ENCODE measurements around the gene CLDN10. TPM values are rescaled to one million over a fixed set of nuclear protein-coding genes. Genes with fewer than 3 reads are reported as not detected.

Gene CLDN10
- total and polyA plus RNA-seq, 8 donors = 1.3 to 2.1 TPM; not detected in 6

- no peak overlapping the region for H3K27ac ChIP-seq
- H3K9me3 ChIP-seq = no peaks in the 10 kb centered on the region
- no peak overlapping the region for H3K4me3 ChIP-seq
- H3K4me1 ChIP-seq = peaks cover 0 to 7% (median 2%) of the 10 kb centered on the region in 4 donors
- no peak for DNase-seq
- 12 to 93% (median 63%) methylated on average over 1 of the region's 1 CpG for WGBS, 5 donors
- no peaks in the 10 kb centered on the region for H3K36me3 ChIP-seq
- intact Hi-C loops (cut with DNase I; ENCODE audit: low total_unique reads) = no loop called here
- TF ChIP-seq POLR2A (IDR thresholded peaks at IDR 0.05) (no peak), EP300 (IDR thresholded peaks at IDR 0.05) (no peak), CTCF (IDR thresholded peaks at IDR 0.05) (no peak), POLR2AphosphoS5 (IDR thresholded peaks at IDR 0.05) (no peak)
- no peaks in the 10 kb centered on the region for H3K27me3 ChIP-seq
Observed at GRCh38 chr13:95507991-95508390, 44.5 kb upstream of the CLDN10 start.

GRCh38 chr13:95508996-95509395, 43.5 kb upstream of the CLDN10 start:
- H3K4me1 ChIP-seq = peaks cover 0 to 7% (median 2%) of the 10 kb centered on the region in 4 donors
- H3K27ac ChIP-seq = no peak overlapping the region
- no peaks in the 10 kb centered on the region for H3K9me3 ChIP-seq
- H3K27me3 ChIP-seq = no peaks in the 10 kb centered on the region
- TF ChIP-seq EP300 (IDR thresholded peaks at IDR 0.05) (no peak), POLR2A (IDR thresholded peaks at IDR 0.05) (no peak), POLR2AphosphoS5 (IDR thresholded peaks at IDR 0.05) (no peak), CTCF (IDR thresholded peaks at IDR 0.05) (no peak)
- H3K36me3 ChIP-seq = no peaks in the 10 kb centered on the region
- H3K4me3 ChIP-seq = no peak overlapping the region
- no peak for DNase-seq
- intact Hi-C loops (cut with DNase I; ENCODE audit: low total_unique reads) = no loop called here

GRCh38 chr13:95509521-95510310, 42.8 kb upstream of the CLDN10 start:
- TF ChIP-seq POLR2AphosphoS5 (IDR thresholded peaks at IDR 0.05) = no peak
- TF ChIP-seq POLR2A (IDR thresholded peaks at IDR 0.05) = no peak
- TF ChIP-seq CTCF (IDR thresholded peaks at IDR 0.05) = no peak
- no peak for TF ChIP-seq EP300 (IDR thresholded peaks at IDR 0.05)
- no peak overlapping the region for H3K27ac ChIP-seq
- no peaks in the 10 kb centered on the region for H3K9me3 ChIP-seq
- intact Hi-C loops (cut with DNase I; ENCODE audit: low total_unique reads) = no loop called here
- 65 to 81% (median 76%) methylated on average over 8 of the region's 8 CpGs for WGBS, 5 donors
- no peak overlapping the region for H3K4me3 ChIP-seq
- DNase-seq = no peak
- peaks cover 0 to 7% (median 2%) of the 10 kb centered on the region in 4 donors for H3K4me1 ChIP-seq
- no peaks in the 10 kb centered on the region for H3K36me3 ChIP-seq
- H3K27me3 ChIP-seq = no peaks in the 10 kb centered on the region

GRCh38 chr13:95510950-95511349, 41.6 kb upstream of the CLDN10 start:
- DNase-seq = no peak
- H3K4me3 ChIP-seq = no peak overlapping the region
- no peaks in the 10 kb centered on the region for H3K36me3 ChIP-seq
- H3K27ac ChIP-seq = no peak overlapping the region
- no peak for TF ChIP-seq POLR2AphosphoS5 (IDR thresholded peaks at IDR 0.05)
- no peak for TF ChIP-seq CTCF (IDR thresholded peaks at IDR 0.05)
- TF ChIP-seq EP300 (IDR thresholded peaks at IDR 0.05) = no peak
- TF ChIP-seq POLR2A (IDR thresholded peaks at IDR 0.05) = no peak
- peaks cover 0 to 6% (median 0%) of the 10 kb centered on the region in 3 donors for H3K27me3 ChIP-seq
- H3K4me1 ChIP-seq = no peaks in the 10 kb centered on the region
- WGBS, 5 donors = 79 to 95% (median 91%) methylated on average over 1 of the region's 1 CpG
- H3K9me3 ChIP-seq = no peaks in the 10 kb centered on the region
- intact Hi-C loops (cut with DNase I; ENCODE audit: low total_unique reads) = no loop called here

All from stomach (tissue), 9 donors.